PFSK-1 (cell line): ENCODE results near the gene ASIC4.

Experiments
- FOXP2 ChIP-seq: optimal IDR thresholded peaks from 2 replicates; pipeline ENCODE3; 2011; ENCODE audit warnings: borderline replicate concordance, control low read depth, inconsistent platforms; ENCODE audit not compliant: insufficient read depth; ENCODE audit errors: extremely low read length, extremely low read depth
- POLR2AphosphoS5 ChIP-seq: IDR thresholded peaks from 2 replicates; pipeline ENCODE4 v1.6.1; 2012; ENCODE audit warnings: low read depth, mild to moderate bottlenecking, control low read depth, low read length, moderate library complexity
- SIN3A ChIP-seq: IDR thresholded peaks from 2 replicates; pipeline ENCODE4 v1.6.1; 2012; ENCODE audit warnings: mild to moderate bottlenecking, low read length, moderate library complexity, borderline replicate concordance; ENCODE audit not compliant: insufficient read depth
- TAF1 ChIP-seq: IDR thresholded peaks from 2 replicates; pipeline ENCODE4 v1.6.1; 2012; ENCODE audit warnings: low read length, control low read depth, borderline replicate concordance; ENCODE audit not compliant: insufficient read depth
- TF ChIP-seq, protein P1 (sequence below), 2 experiments: IDR thresholded peaks; 2 replicates each; pipeline versions ENCODE4 v1.6.1 to v1.8.0; 2011 to 2012; ENCODE audit warnings: low read depth in 2 of 2, low read length in 2 of 2, control low read depth in 1 of 2, inconsistent platforms in 1 of 2, mild to moderate bottlenecking in 1 of 2, moderate library complexity in 1 of 2; ENCODE audit not compliant: insufficient read depth in 1 of 2

Gene ASIC4

DNA sequence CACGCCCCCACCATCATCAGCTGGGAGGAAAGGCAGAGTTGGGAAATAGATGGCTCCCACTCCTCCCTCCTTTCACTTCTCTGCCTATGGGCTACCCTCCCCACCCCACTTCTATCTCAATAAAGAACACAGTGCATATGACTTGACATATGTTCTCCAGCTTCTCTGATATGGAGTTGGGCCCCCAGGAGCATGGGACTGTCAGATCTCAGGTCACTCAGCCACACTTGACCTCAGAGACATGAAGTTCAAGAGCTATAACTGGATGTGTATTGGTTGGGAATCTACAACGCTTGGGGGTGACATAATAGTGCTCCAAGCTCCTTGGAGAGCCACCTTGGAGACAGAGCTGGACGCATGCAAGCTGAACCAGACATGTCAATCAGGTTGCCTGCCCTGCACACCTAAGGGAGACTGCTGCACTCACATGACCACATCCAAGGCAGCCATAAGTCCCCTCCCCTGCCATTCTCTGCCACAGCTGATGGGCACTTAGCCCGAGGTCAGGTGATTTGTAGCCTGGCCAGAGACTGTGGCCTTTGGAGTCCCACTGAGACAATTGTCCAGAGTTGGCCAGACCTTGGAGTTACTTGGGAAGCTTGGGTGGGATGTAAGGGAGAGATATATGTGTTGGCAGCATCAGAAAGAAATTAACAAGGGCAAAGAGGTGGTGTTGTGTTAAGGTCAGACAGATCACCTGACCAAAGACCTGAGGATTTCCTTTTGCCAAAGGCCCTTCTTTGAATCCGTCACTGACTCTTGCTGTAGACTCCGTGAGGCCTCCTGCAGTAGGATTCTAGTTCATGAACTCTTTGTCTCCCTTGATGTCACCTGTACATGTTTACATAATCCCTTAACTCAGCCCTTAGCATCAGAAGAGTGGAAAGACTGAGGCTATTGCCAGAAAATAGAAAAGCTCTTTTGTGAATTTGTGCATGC is 61.6 kb downstream of the ASIC4 start:
- TF ChIP-seq FOXP2 (no peak), SIN3A (no peak), POLR2AphosphoS5 (no peak), TAF1 (no peak)
- TF ChIP-seq, protein P1, sequence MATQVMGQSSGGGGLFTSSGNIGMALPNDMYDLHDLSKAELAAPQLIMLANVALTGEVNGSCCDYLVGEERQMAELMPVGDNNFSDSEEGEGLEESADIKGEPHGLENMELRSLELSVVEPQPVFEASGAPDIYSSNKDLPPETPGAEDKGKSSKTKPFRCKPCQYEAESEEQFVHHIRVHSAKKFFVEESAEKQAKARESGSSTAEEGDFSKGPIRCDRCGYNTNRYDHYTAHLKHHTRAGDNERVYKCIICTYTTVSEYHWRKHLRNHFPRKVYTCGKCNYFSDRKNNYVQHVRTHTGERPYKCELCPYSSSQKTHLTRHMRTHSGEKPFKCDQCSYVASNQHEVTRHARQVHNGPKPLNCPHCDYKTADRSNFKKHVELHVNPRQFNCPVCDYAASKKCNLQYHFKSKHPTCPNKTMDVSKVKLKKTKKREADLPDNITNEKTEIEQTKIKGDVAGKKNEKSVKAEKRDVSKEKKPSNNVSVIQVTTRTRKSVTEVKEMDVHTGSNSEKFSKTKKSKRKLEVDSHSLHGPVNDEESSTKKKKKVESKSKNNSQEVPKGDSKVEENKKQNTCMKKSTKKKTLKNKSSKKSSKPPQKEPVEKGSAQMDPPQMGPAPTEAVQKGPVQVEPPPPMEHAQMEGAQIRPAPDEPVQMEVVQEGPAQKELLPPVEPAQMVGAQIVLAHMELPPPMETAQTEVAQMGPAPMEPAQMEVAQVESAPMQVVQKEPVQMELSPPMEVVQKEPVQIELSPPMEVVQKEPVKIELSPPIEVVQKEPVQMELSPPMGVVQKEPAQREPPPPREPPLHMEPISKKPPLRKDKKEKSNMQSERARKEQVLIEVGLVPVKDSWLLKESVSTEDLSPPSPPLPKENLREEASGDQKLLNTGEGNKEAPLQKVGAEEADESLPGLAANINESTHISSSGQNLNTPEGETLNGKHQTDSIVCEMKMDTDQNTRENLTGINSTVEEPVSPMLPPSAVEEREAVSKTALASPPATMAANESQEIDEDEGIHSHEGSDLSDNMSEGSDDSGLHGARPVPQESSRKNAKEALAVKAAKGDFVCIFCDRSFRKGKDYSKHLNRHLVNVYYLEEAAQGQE (IDR thresholded peaks at IDR 0.05; ENCODE audit: insufficient read depth in 1 of 2, low read depth in 2 of 2, low read length in 2 of 2): no peak

DNA sequence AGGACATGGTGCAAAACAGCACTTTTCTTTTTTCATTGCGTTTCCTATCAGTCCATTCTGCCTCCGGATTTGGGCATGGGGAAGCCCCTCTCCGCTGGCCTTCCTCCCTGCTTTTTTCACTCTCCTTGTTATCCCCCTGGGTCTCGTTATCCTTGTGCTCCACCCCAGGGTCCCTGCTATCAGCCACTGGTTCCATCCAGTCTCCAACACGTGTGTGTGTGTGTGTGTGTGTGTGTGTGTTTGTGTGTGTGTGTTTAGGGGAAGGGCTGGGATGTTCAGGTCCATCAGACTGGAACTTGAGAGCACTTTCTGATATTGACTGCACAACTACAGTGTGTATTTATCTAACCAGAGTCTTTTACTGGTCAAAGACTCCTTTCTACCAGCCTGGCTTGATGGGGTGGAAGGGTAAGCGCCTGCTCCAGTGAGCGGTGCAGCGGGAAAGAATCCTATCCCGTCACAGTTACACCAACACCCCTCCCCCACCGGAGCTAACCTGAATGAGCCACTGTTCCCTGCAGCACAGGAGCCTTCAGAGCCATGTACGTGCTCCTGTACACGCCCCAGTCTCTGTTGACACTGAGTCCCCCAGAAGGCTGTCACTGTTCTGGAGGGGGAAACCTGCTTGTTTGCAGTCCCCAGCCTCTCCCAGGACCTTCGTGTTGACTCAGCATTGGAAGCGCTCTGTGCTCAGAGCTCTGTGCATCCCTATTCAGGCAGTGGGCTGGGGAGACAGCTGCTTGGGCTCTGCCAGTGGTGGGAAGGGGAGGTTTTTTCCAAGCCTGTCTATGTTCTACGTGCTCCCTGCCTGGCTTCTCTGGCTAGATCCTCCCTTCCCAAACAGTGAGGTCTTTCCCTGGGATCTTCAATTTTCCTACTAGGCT is 62.5 kb downstream of the ASIC4 start:
- TF ChIP-seq SIN3A (no peak), TAF1 (no peak), FOXP2 (no peak), POLR2AphosphoS5 (no peak)
- TF ChIP-seq, protein P1 (IDR thresholded peaks at IDR 0.05; ENCODE audit: insufficient read depth in 1 of 2, low read depth in 2 of 2, low read length in 2 of 2): no peak

DNA sequence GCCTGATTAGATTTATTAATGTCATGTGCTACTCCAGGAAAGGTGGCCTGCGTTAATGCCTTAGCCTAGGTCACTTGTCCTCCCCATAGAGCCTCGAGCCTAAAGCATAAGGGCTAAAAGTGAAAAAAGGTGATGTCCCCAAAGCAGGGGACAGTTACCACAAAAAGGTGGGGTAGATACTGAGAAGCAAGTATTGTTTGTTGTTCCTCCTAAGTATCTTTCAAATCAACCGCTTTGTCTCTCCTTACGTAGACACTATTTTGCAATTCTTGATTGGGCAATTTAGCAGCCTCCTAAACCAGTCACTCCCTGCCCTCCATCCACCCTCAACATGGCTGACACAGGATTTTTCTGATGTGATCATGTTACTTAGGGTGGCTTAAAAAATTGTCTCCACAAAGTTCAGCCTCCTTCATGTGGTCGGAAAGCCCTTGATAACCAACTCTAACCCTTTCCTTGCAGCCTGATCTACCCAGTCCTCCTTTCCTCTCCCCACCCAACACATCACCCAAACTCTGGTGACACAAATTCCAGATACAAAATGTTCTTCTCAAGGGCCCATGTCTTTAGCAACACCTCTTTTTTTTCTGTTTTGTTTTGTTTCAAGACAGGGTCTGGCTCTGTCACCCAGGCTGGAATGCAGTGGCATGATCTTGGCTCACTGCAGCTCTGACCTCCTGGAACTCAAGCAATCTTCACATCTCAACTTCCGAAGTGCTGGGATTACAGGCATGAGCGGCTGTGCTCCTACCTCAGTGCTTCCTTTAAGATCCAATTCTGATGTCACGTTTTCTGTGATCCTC is 64.7 kb downstream of the ASIC4 start:
- TF ChIP-seq FOXP2 (no peak), TAF1 (no peak), SIN3A (no peak), POLR2AphosphoS5 (no peak)
- TF ChIP-seq, protein P1 (IDR thresholded peaks at IDR 0.05; ENCODE audit: insufficient read depth in 1 of 2, low read depth in 2 of 2, low read length in 2 of 2): no peak

DNA sequence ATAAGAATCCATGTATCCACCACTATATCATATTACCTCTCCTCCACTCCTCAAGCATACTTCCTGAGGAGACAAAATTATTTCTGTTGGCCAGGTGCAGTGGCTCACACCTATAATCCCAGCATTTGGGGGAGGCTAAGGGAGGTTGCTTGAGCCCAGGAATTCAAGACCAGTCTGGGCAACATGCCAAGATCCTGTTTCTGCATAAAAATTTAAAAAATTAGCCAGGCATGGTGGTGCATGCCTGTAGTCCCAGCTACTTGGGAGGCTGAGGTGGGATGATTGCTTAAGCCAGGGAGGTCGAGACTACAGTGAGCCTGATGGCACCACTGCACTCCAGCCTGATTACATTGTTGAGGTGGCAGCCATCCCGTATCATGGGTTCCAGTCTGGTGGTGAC is 67.1 kb downstream of the ASIC4 start:
- TF ChIP-seq TAF1 (no peak), POLR2AphosphoS5 (no peak), SIN3A (no peak), FOXP2 (no peak)
- TF ChIP-seq, protein P1 (IDR thresholded peaks at IDR 0.05; ENCODE audit: insufficient read depth in 1 of 2, low read depth in 2 of 2, low read length in 2 of 2): no peak
